Epithelial cell of esophagus (primary cell): ENCODE results near the gene IDUA.

Source experiments
- DNase-seq: peaks from one replicate; pipeline ENCODE4 v3.0.0; 2010; ENCODE audit warnings: low read depth
- H3K4me3 ChIP-seq: 2 replicates; pipeline ENCODE4 v1.5.1; 2011; ENCODE audit warnings: mild to moderate bottlenecking, low read length, control low read depth
- CTCF ChIP-seq: IDR thresholded peaks from 2 replicates; pipeline ENCODE4 v1.5.1; 2011; ENCODE audit warnings: low read depth, mild to moderate bottlenecking, low read length, control low read depth, inconsistent platforms; ENCODE audit not compliant: insufficient read depth; ENCODE audit errors: missing control alignments

IDUA gene

GRCh38 chr4:1031956-1032795 is 45.3 kb downstream of the IDUA start:
- peak; percentile 37 for TF ChIP-seq CTCF
- DNase-seq, result peak; percentile 30

GRCh38 chr4:1032861-1033260 is 46.0 kb downstream of the IDUA start:
- no peak for DNase-seq
- TF ChIP-seq CTCF, result no peak
- no peak overlapping the region for H3K4me3 ChIP-seq

More at GRCh38 chr4:1031956-1032795, 45.3 kb downstream of the IDUA start:
- no peak overlapping the region for H3K4me3 ChIP-seq

GRCh38 chr4:1033840-1034551 is 47.2 kb downstream of the IDUA start:
- no peak overlapping the region for H3K4me3 ChIP-seq
- TF ChIP-seq CTCF, result no peak
- DNase-seq, result no peak

- DNase-seq, result no peak
- TF ChIP-seq CTCF, result no peak
- no peak overlapping the region for H3K4me3 ChIP-seq
Observed at GRCh38 chr4:1035510-1035909, 48.7 kb downstream of the IDUA start.

- no peak for TF ChIP-seq CTCF
- DNase-seq, result no peak
- H3K4me3 ChIP-seq, result no peak overlapping the region
Observed at GRCh38 chr4:1036095-1036494, 49.3 kb downstream of the IDUA start.

- no peak for DNase-seq
- no peak for TF ChIP-seq CTCF
- H3K4me3 ChIP-seq, result no peak overlapping the region
Observed at GRCh38 chr4:1036976-1037810, 50.3 kb downstream of the IDUA start.
